Stomach smooth muscle (tissue), 2 donors: Measurements from ENCODE around the gene CLPSL1.

Source experiments
- H3K27ac ChIP-seq: one replicate; pipeline ENCODE4 v1.7.0; 2013; ENCODE audit warnings: mild to moderate bottlenecking, low read length, inconsistent platforms
- H3K27me3 ChIP-seq, 2 donors: one replicate each; pipeline ENCODE4 v1.7.0; 2013; ENCODE audit warnings: low read length in 2 of 2; ENCODE audit not compliant: insufficient read depth in 2 of 2, control insufficient read depth in 1 of 2
- H3K36me3 ChIP-seq, 2 donors: one replicate each; pipeline ENCODE4 v1.7.0; 2013; ENCODE audit warnings: low read length in 2 of 2; ENCODE audit not compliant: control insufficient read depth in 2 of 2, insufficient read depth in 2 of 2
- H3K4me1 ChIP-seq: one replicate; pipeline ENCODE4 v1.7.0; 2013; ENCODE audit warnings: low read length; ENCODE audit not compliant: control insufficient read depth, insufficient read depth
- H3K4me3 ChIP-seq, 2 donors: one replicate each; pipeline ENCODE4 v1.7.0; 2013; ENCODE audit warnings: low read length in 2 of 2
- H3K9ac ChIP-seq, 2 donors: one replicate each; pipeline ENCODE4 v1.7.0; 2013; ENCODE audit warnings: low read length in 2 of 2, mild to moderate bottlenecking in 1 of 2
- H3K9me3 ChIP-seq, 2 donors: one replicate each; pipeline ENCODE4 v1.7.0; 2013; ENCODE audit warnings: low read length in 2 of 2; ENCODE audit not compliant: control insufficient read depth in 2 of 2
- donor health status: healthy.
- donor health status: Pancreatic carcinoma.

The CLPSL1 gene

GRCh38 chr6:35757456-35758123 is 23.2 kb upstream of the CLPSL1 start:
- Histone ChIP-seq H3K4me3 (no peak overlapping the region), H3K9ac (no peak overlapping the region), H3K27ac (no peak overlapping the region), H3K36me3 (no peaks in the 10 kb centered on the region), H3K4me1 (no peaks in the 10 kb centered on the region), H3K27me3 (peaks cover 0 to 14% of the 10 kb centered on the region in 2 donors), H3K9me3 (peaks cover 0 to 3% of the 10 kb centered on the region in 2 donors)

- no peak overlapping the region for H3K4me3 ChIP-seq
- peaks cover 0 to 3% of the 10 kb centered on the region in 2 donors for H3K9me3 ChIP-seq
- no peak overlapping the region for H3K9ac ChIP-seq
- no peak overlapping the region for H3K27ac ChIP-seq
- no peaks in the 10 kb centered on the region for H3K36me3 ChIP-seq
- no peaks in the 10 kb centered on the region for H3K4me1 ChIP-seq
- peaks cover 17 to 25% of the 10 kb centered on the region in 2 donors for H3K27me3 ChIP-seq
Observed at GRCh38 chr6:35759426-35759825, 21.4 kb upstream of the CLPSL1 start.

GRCh38 chr6:35765739-35766138 is 15.1 kb upstream of the CLPSL1 start:
- H3K9ac ChIP-seq, result no peak overlapping the region
- H3K27me3 ChIP-seq, result peaks cover 17 to 24% of the 10 kb centered on the region in 2 donors
- no peaks in the 10 kb centered on the region for H3K9me3 ChIP-seq
- no peaks in the 10 kb centered on the region for H3K4me1 ChIP-seq
- H3K27ac ChIP-seq, result no peak overlapping the region
- H3K36me3 ChIP-seq, result no peaks in the 10 kb centered on the region
- H3K4me3 ChIP-seq, result no peak overlapping the region

- no peaks in the 10 kb centered on the region for H3K36me3 ChIP-seq
- no peaks in the 10 kb centered on the region for H3K4me1 ChIP-seq
- H3K27me3 ChIP-seq, result peaks cover 9 to 14% of the 10 kb centered on the region in 2 donors
- H3K4me3 ChIP-seq, result no peak overlapping the region
- no peaks in the 10 kb centered on the region for H3K9me3 ChIP-seq
- no peak overlapping the region for H3K9ac ChIP-seq
- H3K27ac ChIP-seq, result no peak overlapping the region
Observed at GRCh38 chr6:35769211-35769610, 11.6 kb upstream of the CLPSL1 start.

GRCh38 chr6:35771343-35771627 is 9.5 kb upstream of the CLPSL1 start:
- Histone ChIP-seq H3K27me3 (peaks cover 8 to 19% of the 10 kb centered on the region in 2 donors), H3K4me3 (no peak overlapping the region), H3K27ac (no peak overlapping the region), H3K9ac (no peak overlapping the region), H3K4me1 (peaks cover under 1% of the 10 kb centered on the region), H3K9me3 (no peaks in the 10 kb centered on the region), H3K36me3 (no peaks in the 10 kb centered on the region)

- no peak overlapping the region for H3K27ac ChIP-seq
- H3K9me3 ChIP-seq, result no peaks in the 10 kb centered on the region
- peaks cover 5% of the 10 kb centered on the region for H3K4me1 ChIP-seq
- no peaks in the 10 kb centered on the region for H3K36me3 ChIP-seq
- peaks cover 16 to 23% of the 10 kb centered on the region in 2 donors for H3K27me3 ChIP-seq
- no peak overlapping the region for H3K9ac ChIP-seq
- H3K4me3 ChIP-seq, result no peak overlapping the region
Observed at GRCh38 chr6:35774116-35774794, 6.6 kb upstream of the CLPSL1 start.

- H3K36me3 ChIP-seq, result no peaks in the 10 kb centered on the region
- peaks cover 5% of the 10 kb centered on the region for H3K4me1 ChIP-seq
- peaks cover 16 to 26% of the 10 kb centered on the region in 2 donors for H3K27me3 ChIP-seq
- H3K9me3 ChIP-seq, result no peaks in the 10 kb centered on the region
- no peak overlapping the region for H3K9ac ChIP-seq
- no peak overlapping the region for H3K4me3 ChIP-seq
- no peak overlapping the region for H3K27ac ChIP-seq
Observed at GRCh38 chr6:35775031-35775430, 5.8 kb upstream of the CLPSL1 start.

- H3K4me1 ChIP-seq, result peaks cover 5% of the 10 kb centered on the region
- no peak within 1 kb of the TSS for H3K9ac ChIP-seq
- H3K27me3 ChIP-seq, result peaks cover 16 to 30% of the 10 kb centered on the region in 2 donors
- H3K4me3 ChIP-seq, result peak within 1 kb of the TSS in 1 of 2 donors; percentile 57
- no peaks in the 10 kb centered on the region for H3K9me3 ChIP-seq
- H3K27ac ChIP-seq, result no peak within 1 kb of the TSS
- no peaks in the 10 kb centered on the region for H3K36me3 ChIP-seq
Observed at GRCh38 chr6:35776364-35777215, 4.2 kb upstream of the CLPSL1 start, which contains the start of gene CLPSL2. CLPSL2 (plus strand) TSS chr6:35776598; CDS start chr6:35776619, 21 bp downstream.

- Histone ChIP-seq H3K36me3 (no peaks in the 10 kb centered on the region), H3K4me3 (no peak overlapping the region), H3K9me3 (no peaks in the 10 kb centered on the region), H3K4me1 (peaks cover 5% of the 10 kb centered on the region), H3K27me3 (peaks cover 16 to 30% of the 10 kb centered on the region in 2 donors), H3K27ac (no peak overlapping the region), H3K9ac (no peak overlapping the region)
Observed at GRCh38 chr6:35777356-35778102, 3.3 kb upstream of the CLPSL1 start.

- no peak overlapping the region for H3K4me3 ChIP-seq
- no peaks in the 10 kb centered on the region for H3K9me3 ChIP-seq
- H3K27me3 ChIP-seq, result peaks cover 16 to 29% of the 10 kb centered on the region in 2 donors
- H3K36me3 ChIP-seq, result no peaks in the 10 kb centered on the region
- no peak overlapping the region for H3K9ac ChIP-seq
- H3K4me1 ChIP-seq, result peaks cover 5% of the 10 kb centered on the region
- no peak overlapping the region for H3K27ac ChIP-seq
Observed at GRCh38 chr6:35778437-35778836, 2.4 kb upstream of the CLPSL1 start.
